Activated CD8-positive, alpha-beta memory T cell treated with anti-CD3 and anti-CD28 coated beads for 1 hour (primary cell): ENCODE measurements around the gene AXDND1.
"Not testable (repeated sequence)": the region's sequence is repeated elsewhere in the genome, so short reads cannot be mapped to it uniquely, and the experiment has no call there.

Experiments
- DNase-seq, 2 donors: peaks; one replicate each; pipeline ENCODE4 v3.0.0-alpha.2; 2020; ENCODE audit warnings: low read depth in 1 of 2; ENCODE audit errors: extremely low read depth in 1 of 2

Gene AXDND1

DNA sequence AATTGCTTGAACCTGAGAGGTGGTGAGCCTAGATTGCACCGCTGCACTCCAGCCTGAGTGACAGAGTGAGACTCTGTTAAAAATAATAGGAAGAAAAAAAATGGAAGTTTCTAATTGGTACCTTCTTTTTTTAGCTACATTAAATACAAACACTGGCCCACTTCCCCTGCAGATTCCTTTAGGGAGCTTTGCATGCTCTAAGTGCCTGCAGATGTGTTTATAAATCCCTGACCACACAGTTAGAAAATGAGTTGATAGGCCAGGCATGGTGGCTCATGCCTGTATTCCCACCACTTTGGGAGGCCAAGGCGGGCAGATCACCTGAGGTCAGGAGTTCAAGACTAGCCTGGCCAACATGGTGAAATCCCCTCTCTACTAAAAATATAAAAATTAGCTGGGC, 4.1 kb upstream of the AXDND1 start:
- DNase-seq: not testable (repeated sequence)

DNA sequence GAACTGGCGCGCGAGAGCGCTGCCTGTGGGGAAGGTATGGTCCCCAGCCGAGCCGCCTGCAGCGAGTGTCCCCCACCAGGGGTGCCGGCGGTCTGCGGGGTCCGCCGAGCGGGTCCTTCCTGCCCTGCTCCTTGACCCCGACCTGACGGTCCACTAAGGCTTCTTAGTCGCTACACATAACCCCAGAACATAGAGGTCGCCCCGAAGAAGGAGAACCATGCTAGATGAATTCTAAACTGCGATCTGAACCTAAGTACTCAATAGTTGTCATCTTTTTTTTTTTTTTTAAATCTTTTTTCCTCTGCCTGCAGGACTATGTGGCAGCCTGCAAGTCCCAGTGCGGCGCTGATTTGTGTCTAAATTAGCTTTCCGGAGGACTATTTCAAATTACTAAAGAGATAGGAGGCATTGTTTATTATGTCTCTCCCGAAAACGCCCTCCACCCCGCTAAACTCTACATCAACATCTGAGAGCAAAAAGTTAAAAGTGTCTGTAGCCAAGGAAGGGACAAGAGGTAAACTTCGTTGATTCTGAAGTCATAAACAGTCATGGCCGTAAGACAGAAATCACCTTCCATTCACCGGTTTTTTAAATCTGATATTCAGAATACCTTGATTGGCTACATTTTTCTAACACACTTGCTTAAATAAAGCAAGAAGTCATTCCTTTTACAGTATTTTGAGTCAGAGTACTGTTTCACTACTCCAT, 476 bp downstream of the AXDND1 start:
- no peak for DNase-seq

DNA sequence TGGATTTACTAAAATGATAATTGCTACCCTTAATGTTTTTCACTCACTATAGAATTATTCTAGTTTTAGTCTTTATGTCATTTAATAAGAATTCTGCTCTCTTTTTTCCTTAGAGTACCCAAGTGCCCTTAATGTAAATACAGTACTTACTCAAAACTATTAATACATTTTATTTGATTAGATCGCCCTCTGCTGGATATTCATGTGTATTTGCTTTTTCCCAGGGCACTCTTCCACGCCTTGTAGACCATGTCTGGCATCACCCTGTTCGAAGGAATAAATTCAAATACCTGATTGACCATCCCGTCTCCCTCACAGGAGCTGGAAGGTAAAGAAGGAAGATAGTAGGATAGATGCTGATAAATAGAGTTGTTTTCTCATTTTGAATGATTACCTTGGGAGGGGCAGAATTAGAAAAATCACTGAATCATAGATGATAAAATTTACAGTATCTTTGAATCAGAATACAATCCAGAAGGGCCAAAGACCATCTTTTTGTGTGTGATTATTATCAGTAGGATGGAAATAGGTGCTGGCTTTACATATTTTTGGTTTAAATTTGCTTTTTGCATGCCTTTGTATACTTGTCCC, 4.1 kb downstream of the AXDND1 start:
- no peak for DNase-seq

DNA sequence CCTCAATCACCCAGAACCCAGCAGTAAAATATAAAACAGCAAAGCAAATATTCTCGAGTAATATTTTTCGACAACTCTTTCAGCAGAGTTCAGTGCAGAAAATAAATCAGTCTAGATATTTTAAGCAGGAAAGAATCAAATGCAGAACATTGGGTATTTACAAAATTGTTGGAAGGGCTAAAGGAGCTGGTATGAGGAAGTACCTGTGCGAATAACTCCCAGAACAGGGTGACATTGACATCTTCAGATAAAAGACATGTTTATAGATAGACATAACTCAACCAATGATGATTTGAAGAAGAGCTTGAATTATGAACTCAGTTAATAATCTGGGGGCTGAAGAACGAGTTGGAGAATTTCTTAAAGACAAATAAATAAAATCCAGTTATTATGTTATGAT, 6.4 kb downstream of the AXDND1 start:
- DNase-seq: no peak

DNA sequence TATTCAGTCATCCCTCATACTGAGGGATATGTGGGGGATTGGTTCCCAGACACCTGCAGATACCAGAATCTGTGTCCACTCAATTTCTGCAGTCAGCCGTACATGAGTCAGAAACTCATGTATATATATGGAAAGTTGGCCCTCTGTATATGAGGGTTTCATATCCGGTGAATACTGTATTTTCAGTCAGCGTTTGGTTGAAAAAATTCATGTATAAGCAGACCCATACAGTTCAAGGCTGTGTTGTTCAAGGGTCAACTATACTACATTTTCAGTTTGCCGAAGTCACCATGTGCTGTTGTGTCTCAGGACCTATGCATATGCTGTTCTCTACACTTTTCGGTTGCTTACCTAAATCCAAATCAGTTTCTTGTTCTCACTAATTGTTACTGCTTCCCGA, 10.5 kb downstream of the AXDND1 start:
- no peak for DNase-seq

DNA sequence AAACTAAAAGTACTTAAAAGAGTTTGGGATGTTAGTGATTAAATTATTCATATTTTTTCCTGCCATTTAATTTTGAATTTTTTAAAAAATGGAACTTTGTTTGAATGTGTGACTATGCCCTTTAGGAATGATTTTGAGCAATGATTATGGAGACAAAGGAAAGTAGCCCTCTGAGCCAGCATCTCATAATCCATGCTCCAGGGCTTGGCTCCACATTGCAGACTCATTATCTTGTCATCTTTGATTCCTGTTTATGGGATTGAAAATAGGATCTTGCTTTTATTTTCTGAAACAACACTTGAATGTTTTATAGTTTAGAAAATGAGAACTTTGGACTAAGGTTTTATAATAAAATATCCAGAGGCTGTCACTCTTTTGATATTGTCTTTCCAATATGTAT, 14.5 kb downstream of the AXDND1 start:
- no peak for DNase-seq

DNA sequence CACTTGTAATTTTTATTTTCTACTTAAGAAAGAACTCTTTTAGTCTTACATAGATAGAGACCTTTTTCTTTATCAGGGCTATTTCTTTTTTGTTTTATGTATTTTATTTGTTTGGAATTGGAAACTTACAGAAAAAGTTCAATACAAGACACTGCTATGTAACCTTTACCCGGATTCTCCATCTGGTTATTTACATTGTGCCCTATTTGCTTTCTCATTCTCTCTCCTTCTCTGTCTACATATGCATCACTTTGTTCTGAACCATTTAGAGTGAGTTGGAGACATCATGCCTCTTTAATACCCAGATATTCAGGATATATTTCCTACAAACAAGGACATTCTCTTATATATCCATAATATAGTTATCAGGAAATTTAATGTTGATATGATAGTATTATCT, 18.3 kb downstream of the AXDND1 start:
- no peak for DNase-seq

DNA sequence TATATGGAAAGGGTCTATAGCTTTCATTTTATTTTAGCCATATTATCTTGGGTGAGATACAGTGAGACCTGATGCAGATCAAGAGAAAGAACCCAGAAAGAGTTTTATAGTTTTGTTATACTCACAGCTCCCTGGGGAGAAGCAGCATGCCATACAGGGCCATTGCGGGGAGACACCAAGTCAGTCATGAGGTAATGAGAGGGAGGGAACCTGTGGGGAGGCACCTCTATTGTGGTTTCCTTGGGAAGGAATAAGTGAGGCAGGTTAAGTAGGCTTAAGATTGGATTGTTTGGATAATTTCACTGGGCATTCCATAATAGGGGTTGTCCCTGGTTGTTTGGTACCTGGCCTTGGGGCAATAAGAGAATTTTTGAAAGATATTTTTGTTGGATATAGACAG, 19.7 kb downstream of the AXDND1 start:
- no peak for DNase-seq

DNA sequence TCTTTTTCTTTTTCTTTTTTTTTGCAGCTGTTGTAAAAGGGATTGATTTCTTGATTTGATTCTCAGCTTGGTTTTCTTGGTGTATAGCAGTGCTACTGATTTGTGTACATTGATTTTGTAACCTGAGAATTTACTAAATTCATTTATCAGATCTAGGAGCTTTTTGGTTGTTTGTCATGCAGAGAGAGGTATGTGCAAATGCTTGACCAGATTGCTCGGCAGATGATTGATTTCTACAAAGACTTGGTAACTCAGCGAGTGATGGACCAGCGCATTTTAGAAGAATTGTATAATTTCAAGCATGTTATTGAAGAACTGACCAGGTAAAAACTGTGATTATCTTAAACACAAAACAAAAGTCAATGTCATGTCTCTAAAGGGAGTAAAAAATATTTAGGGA, 27.9 kb downstream of the AXDND1 start:
- no peak for DNase-seq

DNA sequence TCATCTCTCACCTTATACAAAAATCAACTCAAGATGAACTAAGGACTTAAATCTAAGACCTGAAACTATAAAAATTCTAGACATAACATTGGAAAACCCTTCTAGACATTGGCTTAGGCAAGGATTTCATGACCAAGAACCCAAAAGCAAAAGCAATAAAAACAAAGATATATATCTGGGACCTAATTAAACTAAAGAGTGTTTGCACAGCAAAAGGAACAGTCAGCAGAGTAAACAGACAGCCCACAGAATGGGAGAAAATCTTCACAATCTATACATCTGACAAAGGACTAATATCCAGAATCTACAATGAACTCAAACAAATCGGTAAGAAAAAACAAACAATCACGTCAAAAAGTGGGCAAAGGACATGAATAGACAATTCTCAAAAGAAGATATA, 33.6 kb downstream of the AXDND1 start:
- not testable (repeated sequence) for DNase-seq

DNA sequence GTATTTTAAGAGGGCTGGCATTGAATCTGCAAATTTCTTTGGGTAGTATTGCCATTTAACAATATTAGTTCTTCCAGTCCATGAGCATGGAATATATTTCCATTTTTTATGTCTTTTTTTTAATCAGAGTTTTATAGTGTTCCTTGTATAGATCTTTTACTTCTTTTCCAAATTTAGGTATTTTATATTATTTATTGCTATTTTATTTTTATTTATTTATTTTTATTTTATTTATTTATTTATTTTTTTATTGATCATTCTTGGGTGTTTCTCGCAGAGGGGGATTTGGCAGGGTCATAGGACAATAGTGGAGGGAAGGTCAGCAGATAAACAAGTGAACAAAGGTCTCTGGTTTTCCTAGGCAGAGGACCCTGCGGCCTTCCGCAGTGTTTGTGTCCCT, 52.0 kb downstream of the AXDND1 start:
- DNase-seq: not testable (repeated sequence)

DNA sequence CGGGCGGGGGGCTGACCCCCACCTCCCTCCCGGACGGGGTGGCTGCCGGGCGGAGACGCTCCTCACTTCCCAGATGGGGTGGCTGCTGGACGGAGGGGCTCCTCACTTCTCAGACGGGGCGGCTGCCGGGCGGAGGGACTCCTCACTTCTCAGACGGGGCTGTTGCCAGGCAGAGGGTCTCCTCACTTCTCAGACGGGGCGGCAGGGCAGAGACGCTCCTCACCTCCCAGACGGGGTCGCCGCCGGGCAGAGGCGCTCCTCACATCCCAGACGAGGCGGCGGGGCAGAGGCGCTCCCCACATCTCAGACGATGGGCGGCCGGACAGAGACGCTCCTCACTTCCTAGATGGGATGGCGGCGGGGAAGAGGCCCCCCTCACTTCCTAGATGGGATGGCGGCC, 52.9 kb downstream of the AXDND1 start:
- DNase-seq: not testable (repeated sequence)

DNA sequence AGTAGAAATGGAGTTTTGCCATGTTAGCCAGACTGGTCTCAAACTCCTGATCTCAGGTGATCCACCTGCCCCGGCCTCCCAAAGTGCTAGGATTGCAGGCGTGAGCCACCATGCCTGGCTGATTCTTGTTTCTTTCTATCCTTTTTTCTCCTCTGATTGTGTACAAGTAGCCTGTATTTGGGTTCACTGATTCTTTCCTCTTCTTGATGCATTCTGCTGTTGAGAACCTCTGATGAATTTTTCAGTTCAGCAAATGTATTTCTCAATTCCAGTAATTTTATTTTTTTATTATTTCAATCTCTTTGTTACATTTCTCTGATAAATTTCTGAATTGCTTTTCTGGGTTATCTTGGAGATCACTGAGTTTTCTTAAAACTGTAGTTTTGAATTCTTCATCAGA, 58.8 kb downstream of the AXDND1 start:
- no peak for DNase-seq

DNA sequence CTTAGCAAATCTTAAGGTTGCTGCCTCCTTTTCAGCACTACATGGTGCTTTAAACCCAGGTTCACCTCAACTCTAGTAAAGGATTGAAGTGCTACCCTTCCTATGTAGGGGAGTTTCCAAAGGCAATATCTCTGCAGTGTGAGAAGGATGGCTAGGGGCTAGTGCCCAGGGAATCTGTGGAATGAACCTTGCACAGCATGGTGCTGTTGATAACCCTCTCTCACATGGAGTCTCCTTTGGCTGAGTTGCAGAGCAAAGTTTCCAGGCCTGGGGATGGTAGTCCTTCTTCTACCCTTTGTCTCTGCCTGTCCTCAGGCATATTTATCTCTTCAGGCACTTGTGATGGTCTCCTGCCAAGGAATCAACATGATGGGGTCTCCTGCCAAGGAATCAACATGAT, 59.4 kb downstream of the AXDND1 start:
- no peak for DNase-seq

DNA sequence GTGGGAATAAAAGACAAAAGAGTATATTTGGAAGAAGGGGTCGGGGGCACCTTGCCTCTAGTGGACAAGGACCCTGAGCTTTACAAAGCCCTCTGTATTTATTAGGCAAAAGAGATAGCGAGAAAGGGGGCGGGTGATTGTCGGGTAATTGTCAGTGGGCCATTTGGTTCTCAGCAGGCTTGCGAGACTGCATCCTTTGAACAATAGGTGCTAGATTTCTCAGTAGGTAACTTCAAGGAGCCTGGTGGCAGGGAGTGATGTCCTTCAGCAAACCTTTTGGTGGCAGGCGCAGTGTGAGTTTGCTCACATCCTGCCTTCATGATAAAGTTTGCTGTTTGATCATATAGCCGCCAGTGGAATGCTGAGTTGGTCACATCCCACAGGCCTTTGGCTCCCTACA, 71.4 kb downstream of the AXDND1 start:
- DNase-seq: no peak

DNA sequence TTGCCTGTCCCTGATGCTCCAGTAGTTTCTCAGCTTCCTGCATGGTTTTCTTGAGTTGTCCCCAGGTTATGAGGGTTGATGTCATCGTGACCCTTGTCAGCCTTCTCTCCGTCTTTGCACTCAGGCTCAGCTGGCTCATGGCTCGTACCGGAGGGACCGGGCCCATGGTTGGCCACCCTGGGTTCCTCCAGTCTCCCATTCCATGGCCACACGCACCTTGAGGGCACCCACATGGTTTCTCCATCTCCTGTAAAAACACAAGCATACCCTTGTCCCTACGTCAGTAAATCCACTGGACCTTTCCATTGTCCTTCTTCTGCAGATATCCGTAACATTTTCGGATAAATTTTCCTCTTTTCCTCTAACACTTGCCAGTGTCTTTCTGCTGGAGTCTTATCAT, 73.9 kb downstream of the AXDND1 start:
- not testable (repeated sequence) for DNase-seq

DNA sequence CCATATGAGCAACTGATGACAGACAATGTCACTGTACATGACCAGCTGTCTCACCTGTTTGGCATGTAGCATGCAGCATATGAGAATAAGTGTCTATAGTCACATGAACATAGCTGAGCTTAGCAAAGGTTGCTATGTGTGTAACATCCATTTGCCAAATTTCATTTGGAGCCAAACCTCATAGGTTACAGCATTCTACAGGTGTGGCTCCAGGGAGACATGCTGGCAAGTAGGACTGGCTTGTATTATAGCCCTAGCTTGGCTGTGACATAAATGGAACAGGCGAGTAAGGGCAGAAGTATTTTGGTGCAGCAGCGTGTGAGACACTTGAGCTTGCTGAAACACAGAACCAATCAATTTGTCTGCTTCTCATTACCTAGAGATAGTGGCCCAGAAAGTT, 74.5 kb downstream of the AXDND1 start:
- not testable (repeated sequence) for DNase-seq

DNA sequence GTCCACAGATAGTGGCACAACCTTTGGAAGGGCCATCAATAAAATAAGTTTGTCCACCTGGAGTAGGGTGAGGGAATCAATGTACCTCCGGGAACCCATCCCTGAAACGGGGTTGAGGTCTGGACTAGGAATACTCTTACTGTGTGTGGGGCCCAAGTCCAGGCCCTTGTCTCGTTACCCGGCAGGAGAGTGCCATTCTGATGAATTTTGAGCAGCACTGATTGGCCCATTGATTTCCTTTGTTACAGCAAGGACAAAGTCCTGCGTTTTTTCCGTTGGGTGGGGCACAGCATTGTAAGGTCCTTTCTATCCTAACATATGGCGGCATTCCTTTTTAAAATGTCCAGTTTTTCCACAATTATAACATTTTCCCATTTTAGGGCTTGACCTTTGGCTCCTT, 75.2 kb downstream of the AXDND1 start:
- no peak for DNase-seq

DNA sequence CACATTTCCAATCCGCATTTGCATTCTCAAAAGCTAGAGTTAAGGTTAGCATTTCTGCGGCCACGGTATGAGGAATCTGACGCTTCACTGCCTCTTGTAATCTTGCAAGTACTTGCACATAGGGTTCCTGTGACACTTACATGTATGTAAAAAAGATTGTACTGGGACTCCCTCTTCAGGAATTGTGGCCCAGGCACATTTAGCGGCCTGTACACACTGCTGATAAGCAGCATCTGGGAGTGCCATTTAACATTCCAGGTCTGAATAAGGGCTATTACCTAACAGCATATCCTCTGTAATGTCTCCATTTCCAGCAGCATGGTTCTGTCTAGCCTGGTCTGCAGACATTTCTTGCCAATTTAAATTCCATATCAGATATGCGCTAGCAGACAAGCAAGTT, 75.7 kb downstream of the AXDND1 start:
- DNase-seq: no peak

DNA sequence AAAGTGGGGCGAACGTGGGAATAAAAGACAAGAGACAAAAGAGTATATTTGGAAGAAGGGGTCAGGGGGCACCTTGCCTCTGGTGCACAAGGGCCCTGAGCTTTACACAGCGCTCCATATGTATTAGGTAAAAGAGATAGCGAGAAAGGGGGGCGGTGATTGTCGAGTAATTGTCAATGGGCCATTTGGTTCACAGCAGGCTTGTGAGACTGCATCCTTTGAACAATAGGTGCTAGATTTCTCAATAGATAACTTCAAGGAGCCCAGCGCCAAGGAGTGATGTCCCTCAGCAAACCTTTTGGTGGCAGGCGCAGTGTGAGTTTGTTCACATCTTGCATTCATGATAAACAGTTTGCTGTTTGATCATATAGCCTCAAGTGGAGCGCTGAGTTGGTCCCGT, 77.1 kb downstream of the AXDND1 start:
- not testable (repeated sequence) for DNase-seq

DNA sequence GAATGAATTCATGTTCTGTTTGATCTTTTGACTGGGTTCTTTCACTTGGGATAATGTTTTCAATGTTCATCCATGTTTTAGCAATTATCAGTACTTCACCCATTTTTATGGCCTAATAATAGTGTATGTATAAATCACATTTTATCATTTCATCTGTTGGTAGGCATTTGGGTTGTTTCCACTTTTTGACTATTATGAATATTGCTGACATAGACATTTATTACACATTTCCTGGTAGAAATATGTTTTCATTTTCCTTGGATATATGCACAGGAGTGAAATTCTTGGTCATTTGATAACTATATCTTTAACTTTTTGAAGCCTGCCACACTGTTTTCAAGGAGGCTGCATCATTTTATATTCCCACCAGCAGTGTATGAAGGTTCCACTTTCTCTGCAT, 79.8 kb downstream of the AXDND1 start:
- DNase-seq: no peak

DNA sequence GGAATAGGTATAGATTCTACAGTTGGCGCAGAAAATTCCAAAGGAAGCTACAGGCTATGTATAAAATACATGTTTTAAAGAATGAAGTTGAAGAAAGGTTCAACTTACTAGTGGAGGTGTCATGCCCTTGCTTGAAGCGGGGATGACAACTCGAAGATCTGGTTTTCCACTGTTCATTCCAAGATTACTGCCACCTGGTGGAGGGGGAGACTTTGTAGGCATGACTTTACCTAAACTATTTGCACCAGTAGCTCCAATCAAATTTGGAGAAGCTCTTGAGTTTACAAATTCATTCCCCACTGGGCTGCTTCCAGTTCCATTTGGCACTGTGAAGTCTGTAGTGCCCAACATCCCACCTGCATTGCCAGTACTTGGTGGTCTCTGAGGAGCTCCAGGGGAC, 81.7 kb downstream of the AXDND1 start:
- no peak for DNase-seq
